NB4 (cell line): ENCODE measurements around the gene RBM19.
"Not testable (repeated sequence)": the region's sequence is repeated elsewhere in the genome, so short reads cannot be mapped to it uniquely, and the experiment has no call there.

Source experiments
- MYC ChIP-seq: IDR thresholded peaks from 2 replicates; pipeline ENCODE4 v1.6.1; 2011; ENCODE audit warnings: low read depth, low read length
- POLR2A ChIP-seq: IDR thresholded peaks from 2 replicates; pipeline ENCODE4 v1.6.1; 2011; ENCODE audit warnings: mild to moderate bottlenecking; ENCODE audit not compliant: insufficient read length; ENCODE audit errors: extremely low read depth
- TF ChIP-seq, protein P1 (sequence below): IDR thresholded peaks from 2 replicates; pipeline ENCODE4 v1.6.1; 2011; ENCODE audit warnings: low read depth, low read length
- TF ChIP-seq, protein P2 (sequence below): IDR thresholded peaks from one replicate; pipeline ENCODE4 v1.5.1; 2012; ENCODE audit warnings: low read depth, low read length

DNA sequence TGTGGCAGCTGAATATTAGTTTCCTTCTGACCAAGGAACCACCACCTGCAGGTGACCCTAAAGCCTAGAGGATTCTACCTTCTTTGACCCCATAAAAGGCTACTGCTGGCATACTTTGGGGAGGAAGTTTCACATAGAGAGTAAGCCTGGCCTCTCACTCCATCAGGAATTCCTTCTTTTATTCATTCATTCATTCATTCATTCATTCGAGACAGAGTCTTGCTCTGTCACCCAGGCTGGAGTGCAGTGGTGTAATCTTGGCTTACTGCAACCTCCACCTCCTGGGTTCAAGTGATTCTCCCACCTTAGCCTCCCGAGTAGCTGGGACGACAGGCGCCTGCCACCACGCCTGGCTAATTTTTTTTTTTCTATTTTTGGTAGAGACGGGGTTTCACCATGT, 64.8 kb downstream of the RBM19 start:
- TF ChIP-seq POLR2A, MYC: not testable (repeated sequence)
- TF ChIP-seq, protein P1, sequence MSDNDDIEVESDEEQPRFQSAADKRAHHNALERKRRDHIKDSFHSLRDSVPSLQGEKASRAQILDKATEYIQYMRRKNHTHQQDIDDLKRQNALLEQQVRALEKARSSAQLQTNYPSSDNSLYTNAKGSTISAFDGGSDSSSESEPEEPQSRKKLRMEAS = not testable (repeated sequence)
- TF ChIP-seq, protein P2, sequence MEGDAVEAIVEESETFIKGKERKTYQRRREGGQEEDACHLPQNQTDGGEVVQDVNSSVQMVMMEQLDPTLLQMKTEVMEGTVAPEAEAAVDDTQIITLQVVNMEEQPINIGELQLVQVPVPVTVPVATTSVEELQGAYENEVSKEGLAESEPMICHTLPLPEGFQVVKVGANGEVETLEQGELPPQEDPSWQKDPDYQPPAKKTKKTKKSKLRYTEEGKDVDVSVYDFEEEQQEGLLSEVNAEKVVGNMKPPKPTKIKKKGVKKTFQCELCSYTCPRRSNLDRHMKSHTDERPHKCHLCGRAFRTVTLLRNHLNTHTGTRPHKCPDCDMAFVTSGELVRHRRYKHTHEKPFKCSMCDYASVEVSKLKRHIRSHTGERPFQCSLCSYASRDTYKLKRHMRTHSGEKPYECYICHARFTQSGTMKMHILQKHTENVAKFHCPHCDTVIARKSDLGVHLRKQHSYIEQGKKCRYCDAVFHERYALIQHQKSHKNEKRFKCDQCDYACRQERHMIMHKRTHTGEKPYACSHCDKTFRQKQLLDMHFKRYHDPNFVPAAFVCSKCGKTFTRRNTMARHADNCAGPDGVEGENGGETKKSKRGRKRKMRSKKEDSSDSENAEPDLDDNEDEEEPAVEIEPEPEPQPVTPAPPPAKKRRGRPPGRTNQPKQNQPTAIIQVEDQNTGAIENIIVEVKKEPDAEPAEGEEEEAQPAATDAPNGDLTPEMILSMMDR = not testable (repeated sequence)
